ENCODE data around the gene HSD11B2.

HSD11B2 gene

GRCh38 chr16:67471758-67472384 lies 41.0 kb downstream of the HSD11B2 start:
- FAIRE-seq, result no peak
- DNase-seq (ENCODE audit: low spot score), result no peak

GRCh38 chr16:67474551-67475455 lies 43.9 kb downstream of the HSD11B2 start:
- FAIRE-seq (no peak), DNase-seq (ENCODE audit: low spot score) (no peak)

- no peak for DNase-seq (ENCODE audit: low spot score)
- no peak for FAIRE-seq
Observed at GRCh38 chr16:67477960-67478554, 47.1 kb downstream of the HSD11B2 start.

- DNase-seq (ENCODE audit: low spot score) (peak; percentile 93), FAIRE-seq (no peak)
Observed at GRCh38 chr16:67480833-67481560, 50.1 kb downstream of the HSD11B2 start, which contains the start of gene ATP6V0D1. TSS of gene ATP6V0D1 (minus strand) at chr16:67481157. CDS start at chr16:67481086, 71 bp downstream.

- no peak for FAIRE-seq
- DNase-seq (ENCODE audit: low spot score), result no peak
Observed at GRCh38 chr16:67481561-67482232, 50.8 kb downstream of the HSD11B2 start.

GRCh38 chr16:67482233-67482924 lies 51.5 kb downstream of the HSD11B2 start:
- DNase-seq (ENCODE audit: low spot score), result no peak
- no peak for FAIRE-seq

- DNase-seq (ENCODE audit: low spot score), result no peak
- FAIRE-seq, result no peak
Observed at GRCh38 chr16:67483150-67483549, 52.2 kb downstream of the HSD11B2 start, which contains the start of gene AGRP. TSS of gene AGRP (minus strand) at chr16:67483547. CDS start at chr16:67483398, 149 bp downstream.

- no peak for DNase-seq (ENCODE audit: low spot score)
- no peak for FAIRE-seq
Observed at GRCh38 chr16:67483731-67484525, 53.0 kb downstream of the HSD11B2 start.

GRCh38 chr16:67486805-67487204 lies 55.9 kb downstream of the HSD11B2 start:
- DNase-seq (ENCODE audit: low spot score), result no peak
- FAIRE-seq, result no peak

All from RCC 7860 (cell line).